ENCODE measurements around the gene FRMPD2. TPM values are rescaled to one million over a fixed set of nuclear protein-coding genes. Genes with fewer than 3 reads are reported as not detected.

Gene FRMPD2, protein sequence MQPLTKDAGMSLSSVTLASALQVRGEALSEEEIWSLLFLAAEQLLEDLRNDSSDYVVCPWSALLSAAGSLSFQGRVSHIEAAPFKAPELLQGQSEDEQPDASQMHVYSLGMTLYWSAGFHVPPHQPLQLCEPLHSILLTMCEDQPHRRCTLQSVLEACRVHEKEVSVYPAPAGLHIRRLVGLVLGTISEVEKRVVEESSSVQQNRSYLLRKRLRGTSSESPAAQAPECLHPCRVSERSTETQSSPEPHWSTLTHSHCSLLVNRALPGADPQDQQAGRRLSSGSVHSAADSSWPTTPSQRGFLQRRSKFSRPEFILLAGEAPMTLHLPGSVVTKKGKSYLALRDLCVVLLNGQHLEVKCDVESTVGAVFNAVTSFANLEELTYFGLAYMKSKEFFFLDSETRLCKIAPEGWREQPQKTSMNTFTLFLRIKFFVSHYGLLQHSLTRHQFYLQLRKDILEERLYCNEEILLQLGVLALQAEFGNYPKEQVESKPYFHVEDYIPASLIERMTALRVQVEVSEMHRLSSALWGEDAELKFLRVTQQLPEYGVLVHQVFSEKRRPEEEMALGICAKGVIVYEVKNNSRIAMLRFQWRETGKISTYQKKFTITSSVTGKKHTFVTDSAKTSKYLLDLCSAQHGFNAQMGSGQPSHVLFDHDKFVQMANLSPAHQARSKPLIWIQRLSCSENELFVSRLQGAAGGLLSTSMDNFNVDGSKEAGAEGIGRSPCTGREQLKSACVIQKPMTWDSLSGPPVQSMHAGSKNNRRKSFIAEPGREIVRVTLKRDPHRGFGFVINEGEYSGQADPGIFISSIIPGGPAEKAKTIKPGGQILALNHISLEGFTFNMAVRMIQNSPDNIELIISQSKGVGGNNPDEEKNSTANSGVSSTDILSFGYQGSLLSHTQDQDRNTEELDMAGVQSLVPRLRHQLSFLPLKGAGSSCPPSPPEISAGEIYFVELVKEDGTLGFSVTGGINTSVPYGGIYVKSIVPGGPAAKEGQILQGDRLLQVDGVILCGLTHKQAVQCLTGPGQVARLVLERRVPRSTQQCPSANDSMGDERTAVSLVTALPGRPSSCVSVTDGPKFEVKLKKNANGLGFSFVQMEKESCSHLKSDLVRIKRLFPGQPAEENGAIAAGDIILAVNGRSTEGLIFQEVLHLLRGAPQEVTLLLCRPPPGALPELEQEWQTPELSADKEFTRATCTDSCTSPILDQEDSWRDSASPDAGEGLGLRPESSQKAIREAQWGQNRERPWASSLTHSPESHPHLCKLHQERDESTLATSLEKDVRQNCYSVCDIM (N-terminal part only)
- total RNA-seq (under 1 TPM in 2 of 9 donors, not detected in 7; under 0.01 to 0.55 TPM), polyA plus RNA-seq (not detected)
- long read RNA-seq, donor 1: 0 reads
- long read RNA-seq, donor 2: 0 reads
- long read RNA-seq, donor 3: 0 reads
- long read RNA-seq, donor 4: 0 reads
- long read RNA-seq, donor 5: 0 reads
- long read RNA-seq, donor 6: 0 reads
- long read RNA-seq, donor 7: 0 reads
- long read RNA-seq, donor 8: 0 reads
- long read RNA-seq, donor 9: 0 reads
- long read RNA-seq, donor 10: 0 reads

DNA sequence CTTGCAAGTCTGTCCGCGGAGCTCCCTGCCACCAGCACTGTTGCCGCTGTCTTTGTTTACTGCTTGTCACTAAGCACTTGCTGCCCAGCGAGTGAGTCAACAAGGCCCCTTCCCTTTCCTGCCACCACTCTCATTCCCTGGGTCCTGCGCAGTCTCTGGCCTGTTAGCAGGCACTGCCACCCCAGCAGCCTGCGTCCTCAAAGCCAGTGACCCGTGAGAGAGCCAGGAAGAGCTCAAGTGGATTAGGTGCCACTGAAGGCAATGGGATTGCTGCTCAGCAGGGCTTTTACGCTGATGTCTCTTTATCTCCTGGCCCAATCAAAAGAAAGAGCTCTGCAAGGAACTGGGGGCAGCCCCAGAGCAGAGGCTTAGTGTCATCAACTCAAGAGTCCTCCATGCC is at the start of gene FRMPD2:
TSS of gene FRMPD2 (minus strand) at position 61 of the 400 bp plus-strand sequence. CDS start 129 bp downstream, outside the sequence.
- no peak within 1 kb of the TSS for H3K4me3 ChIP-seq
- WGBS, 4 donors: 85 to 93% (median 89%) methylated on average over 7 to 8 of the region's 8 CpGs
- DNase-seq: no peak
- H3K4me1 ChIP-seq (replicated peaks in 1 of 2): no peaks in the 10 kb centered on the region
- H3K9me3 ChIP-seq (replicated peaks in 1 of 3): no peaks in the 10 kb centered on the region
- intact Hi-C loops (cut with DNase I): no loop called here
- no peak within 1 kb of the TSS for H3K27ac ChIP-seq
- H3K36me3 ChIP-seq (replicated peaks in 1 of 2): no peaks in the 10 kb centered on the region
- no peak for TF ChIP-seq CTCF (IDR thresholded peaks at IDR 0.05)
- no peak for TF ChIP-seq POLR2A (IDR thresholded peaks at IDR 0.05)
- H3K27me3 ChIP-seq: no peaks in the 10 kb centered on the region

GRCh38 chr10:48322017-48322416 is 47.5 kb upstream of the FRMPD2 start:
- no peaks in the 10 kb centered on the region for H3K36me3 ChIP-seq (replicated peaks in 1 of 2)
- intact Hi-C loops (cut with DNase I): no loop called here
- H3K27me3 ChIP-seq: no peaks in the 10 kb centered on the region
- H3K27ac ChIP-seq: no peak overlapping the region
- 90 to 95% (median 92%) methylated on average over 3 of the region's 3 CpGs for WGBS, 4 donors
- no peak overlapping the region for H3K4me3 ChIP-seq
- H3K9me3 ChIP-seq (replicated peaks in 1 of 3): no peaks in the 10 kb centered on the region
- peaks cover 0 to 9% of the 10 kb centered on the region in 2 donors for H3K4me1 ChIP-seq (replicated peaks in 1 of 2)
- DNase-seq: no peak
- no peak for TF ChIP-seq CTCF (IDR thresholded peaks at IDR 0.05)
- TF ChIP-seq POLR2A (IDR thresholded peaks at IDR 0.05): no peak

GRCh38 chr10:48317321-48317990 is 43.0 kb upstream of the FRMPD2 start:
- 69 to 87% (median 72%) methylated on average over 8 of the region's 8 CpGs for WGBS, 4 donors
- no peak for TF ChIP-seq POLR2A (IDR thresholded peaks at IDR 0.05)
- no peak for TF ChIP-seq CTCF (IDR thresholded peaks at IDR 0.05)
- no peak for DNase-seq
- no peaks in the 10 kb centered on the region for H3K36me3 ChIP-seq (replicated peaks in 1 of 2)
- no peak overlapping the region for H3K27ac ChIP-seq
- no peaks in the 10 kb centered on the region for H3K9me3 ChIP-seq (replicated peaks in 1 of 3)
- intact Hi-C loops (cut with DNase I): no loop called here
- H3K4me1 ChIP-seq (replicated peaks in 1 of 2): peaks cover 0 to 9% of the 10 kb centered on the region in 2 donors
- no peak overlapping the region for H3K4me3 ChIP-seq
- no peaks in the 10 kb centered on the region for H3K27me3 ChIP-seq

Data from adrenal gland (tissue), 19 donors.